HG02970 (cell line): ENCODE measurements around the gene ADPRHL1.
"Not testable (repeated sequence)": the region's sequence is repeated elsewhere in the genome, so short reads cannot be mapped to it uniquely, and the experiment has no call there.

Experiments used
- ATAC-seq: cut with Tn5 transposase; IDR thresholded peaks from one replicate; pipeline ENCODE4 v1.9.1; 2021; ENCODE audit warnings: mild to moderate bottlenecking, moderate library complexity, moderate number of reproducible peaks; ENCODE audit not compliant: unreplicated experiment, low FRiP score

The ADPRHL1 gene

GRCh38 chr13:113483081-113483480, 29.8 kb upstream of the ADPRHL1 start:
- no peak for ATAC-seq

- ATAC-seq, result no peak
These were observed 25.9 kb upstream of the ADPRHL1 start for GRCh38 chr13:113479179-113479578.

GRCh38 chr13:113477724-113478123, 24.4 kb upstream of the ADPRHL1 start:
- no peak for ATAC-seq

GRCh38 chr13:113476811-113477210, 23.5 kb upstream of the ADPRHL1 start:
- no peak for ATAC-seq

DNA sequence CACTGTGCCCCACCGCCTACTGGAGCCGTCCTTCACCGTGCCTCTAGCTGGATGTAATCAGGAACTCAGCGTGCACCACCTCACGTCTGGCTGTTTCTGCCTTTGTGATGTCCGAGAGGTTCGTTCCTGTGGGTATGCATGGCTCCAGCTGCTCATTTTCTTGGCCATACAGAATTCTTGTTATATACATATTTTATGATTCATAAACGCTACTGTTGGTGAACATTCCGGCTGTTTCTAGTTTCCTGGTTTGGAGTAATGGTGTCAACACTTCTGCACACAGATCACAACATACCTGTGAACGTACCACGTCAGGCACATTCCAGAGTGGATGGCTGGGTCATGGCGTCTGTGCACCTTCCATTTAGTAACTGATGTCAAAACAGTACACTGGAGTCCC, 22.6 kb upstream of the ADPRHL1 start:
- no peak for ATAC-seq

DNA sequence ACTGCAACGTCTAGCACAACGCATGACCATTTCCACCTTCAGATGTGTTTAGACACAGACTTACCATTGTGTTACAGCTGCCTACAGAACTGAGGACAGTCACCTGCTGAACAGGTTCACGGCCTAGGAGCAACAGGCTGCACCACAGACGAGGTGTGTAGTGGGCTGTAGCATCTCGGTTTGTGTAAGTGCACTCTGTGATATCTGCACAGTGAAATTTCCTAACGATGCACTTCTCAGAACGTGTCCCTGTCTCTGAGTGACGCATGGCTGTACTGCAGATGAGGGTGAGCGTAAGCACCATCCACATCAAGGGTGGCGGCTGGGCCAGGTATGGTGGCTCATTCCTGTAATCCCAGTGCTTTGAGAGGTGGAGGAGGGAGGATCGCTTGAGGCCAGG, 22.0 kb upstream of the ADPRHL1 start:
- no peak for ATAC-seq

- no peak for ATAC-seq
These were observed 20.9 kb upstream of the ADPRHL1 start for GRCh38 chr13:113474179-113474578.

- no peak for ATAC-seq
These were observed 19.2 kb upstream of the ADPRHL1 start for GRCh38 chr13:113472355-113473025.

DNA sequence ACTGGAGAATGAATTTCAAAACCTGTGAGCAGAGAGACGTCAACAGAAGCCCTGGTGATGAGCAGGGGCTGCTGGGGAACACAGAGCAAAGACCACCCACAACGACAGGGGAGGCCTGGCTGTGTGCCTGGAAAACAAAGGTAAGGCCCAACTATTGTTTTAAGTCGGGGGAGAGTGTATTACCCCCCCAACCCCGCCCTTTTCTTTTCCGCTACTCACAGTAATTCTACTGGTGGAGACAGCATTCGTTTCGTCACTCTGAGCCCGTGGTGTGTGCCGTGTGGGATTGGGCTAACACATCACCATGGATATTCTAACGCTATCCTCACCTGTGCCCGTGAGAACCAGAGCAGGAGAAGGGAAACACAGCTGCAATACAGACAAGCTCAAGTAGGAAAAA, 18.6 kb upstream of the ADPRHL1 start:
- no peak for ATAC-seq

- ATAC-seq, result not testable (repeated sequence)
These were observed 17.4 kb upstream of the ADPRHL1 start for GRCh38 chr13:113470635-113471163.

- no peak for ATAC-seq
These were observed 16.8 kb upstream of the ADPRHL1 start for GRCh38 chr13:113470073-113470472.

DNA sequence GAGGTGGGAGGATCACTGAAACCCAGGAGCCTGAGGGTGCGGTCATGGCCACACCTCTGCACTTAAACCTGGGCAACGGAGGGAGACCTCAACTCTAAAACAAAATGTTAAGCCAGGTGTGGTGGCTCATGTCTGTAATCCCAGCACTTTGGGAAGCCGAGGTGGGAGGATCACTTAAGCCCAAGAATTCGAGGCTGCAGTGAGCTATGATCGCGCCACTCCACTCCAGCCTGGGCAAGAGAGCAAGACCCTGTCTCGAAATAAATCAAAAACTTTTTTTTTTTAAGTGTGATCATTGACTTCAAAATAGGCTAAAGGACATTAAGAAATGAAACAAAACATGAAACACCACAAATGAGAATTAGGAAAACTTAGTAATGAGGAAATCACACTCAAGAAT, 16.3 kb upstream of the ADPRHL1 start:
- no peak for ATAC-seq

DNA sequence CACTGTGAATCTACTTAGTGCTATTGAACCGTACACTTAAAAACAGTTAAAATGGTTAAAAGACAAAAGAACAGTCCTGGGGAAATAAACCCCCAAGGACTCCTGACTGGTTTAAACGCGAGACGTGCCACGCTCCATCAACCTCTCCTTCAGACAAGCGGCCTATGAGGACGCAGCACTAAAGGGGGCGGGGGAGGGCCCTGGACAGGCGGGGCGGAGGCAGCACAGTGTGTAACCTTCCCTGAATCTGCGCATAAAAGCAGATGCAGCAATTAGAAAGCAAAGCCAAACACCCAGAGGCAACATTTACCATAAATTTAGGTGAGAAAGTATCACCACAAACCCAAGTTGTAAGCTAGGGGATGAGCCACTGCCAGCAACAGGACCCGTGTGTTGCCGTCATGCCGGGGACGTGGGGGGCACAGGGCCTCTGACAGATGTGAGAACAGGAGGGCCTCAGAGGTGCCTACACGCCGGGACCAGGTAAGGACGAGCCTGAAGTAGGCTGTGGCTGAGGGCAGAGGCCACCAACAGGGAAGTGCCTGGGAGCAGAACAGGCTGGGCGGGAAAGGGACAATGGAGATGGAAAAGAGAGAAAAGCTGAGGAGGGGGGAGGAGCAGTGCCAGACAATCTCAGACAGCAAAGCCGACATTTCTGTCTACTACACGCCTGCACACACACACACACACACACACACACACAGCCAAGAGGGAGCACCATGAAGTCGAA, 15.3 kb upstream of the ADPRHL1 start:
- no peak for ATAC-seq

GRCh38 chr13:113468029-113468428, 14.7 kb upstream of the ADPRHL1 start:
- no peak for ATAC-seq

DNA sequence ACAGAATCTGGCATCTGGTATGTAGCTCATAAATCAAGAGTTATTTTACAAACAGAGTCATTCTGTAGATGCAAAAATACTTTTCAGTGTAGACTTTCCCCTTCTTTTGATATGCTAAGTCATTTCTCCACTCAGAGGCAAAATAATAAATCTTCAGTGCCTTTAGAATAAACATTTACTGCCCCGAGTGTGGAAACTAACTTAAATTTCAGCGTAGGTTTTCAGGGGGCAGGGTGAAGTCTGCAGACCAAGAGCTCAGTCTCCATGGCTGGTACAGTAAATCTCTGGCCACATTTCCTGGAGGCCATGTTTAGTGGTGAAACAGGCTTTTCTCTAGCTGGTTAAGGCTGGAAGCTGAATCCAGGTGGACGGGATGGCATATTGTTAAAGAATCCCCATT, 13.1 kb upstream of the ADPRHL1 start:
- no peak for ATAC-seq

GRCh38 chr13:113465300-113465699, 12.0 kb upstream of the ADPRHL1 start:
- no peak for ATAC-seq

DNA sequence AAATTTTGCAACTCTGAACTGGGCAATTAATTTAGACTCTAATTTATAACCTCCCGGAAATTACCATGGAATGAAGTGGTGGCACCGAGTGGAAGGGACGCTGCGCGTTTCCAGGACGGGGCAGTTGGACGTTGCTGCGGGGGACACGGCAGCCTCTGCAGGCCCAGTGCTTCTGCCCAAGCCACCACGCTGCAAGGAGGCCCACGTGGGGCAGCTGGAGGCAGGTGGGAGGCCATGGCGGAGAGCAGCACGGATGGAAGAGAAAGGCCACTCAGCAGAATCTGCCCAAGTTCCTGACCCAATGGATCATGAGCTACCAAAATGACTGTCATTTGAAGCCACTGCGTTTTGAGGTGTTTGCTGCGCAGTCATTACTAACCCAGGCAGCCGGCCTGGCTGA, 11.2 kb upstream of the ADPRHL1 start:
- no peak for ATAC-seq

- no peak for ATAC-seq
These were observed 7.9 kb upstream of the ADPRHL1 start for GRCh38 chr13:113461022-113461751.

GRCh38 chr13:113460599-113460998, 7.3 kb upstream of the ADPRHL1 start:
- no peak for ATAC-seq

GRCh38 chr13:113460064-113460555, 6.8 kb upstream of the ADPRHL1 start:
- no peak for ATAC-seq
